Vagina (tissue), 2 donors: ENCODE measurements around the gene ESYT2.

Experiments used
- CTCF ChIP-seq, 3 experiments: fragments of 450-650 bp in 2 of 3; fragments of 200-600 bp in 1 of 3; sonication (generic) in 1 of 3; IDR thresholded peaks; one replicate each; pipeline ENCODE4 v1.5.1; 2017 to 2019; ENCODE audit warnings: antibody characterized with exemption in 3 of 3, mild to moderate bottlenecking in 2 of 3, moderate library complexity in 2 of 3
- POLR2A ChIP-seq, 2 donors: fragments of 450-650 bp; IDR thresholded peaks; one replicate each; pipeline ENCODE4 v1.6.1; 2017; ENCODE audit warnings: antibody characterized with exemption in 2 of 2, mild to moderate bottlenecking in 2 of 2, moderate library complexity in 2 of 2

- TF ChIP-seq CTCF (IDR thresholded peaks at IDR 0.05) (no peak), POLR2A (IDR thresholded peaks at IDR 0.05) (no peak)
Measured at GRCh38 chr7:158689488-158689887, 139.8 kb downstream of the ESYT2 start.
